ENCODE data around the gene C2CD2L.

The C2CD2L gene

DNA sequence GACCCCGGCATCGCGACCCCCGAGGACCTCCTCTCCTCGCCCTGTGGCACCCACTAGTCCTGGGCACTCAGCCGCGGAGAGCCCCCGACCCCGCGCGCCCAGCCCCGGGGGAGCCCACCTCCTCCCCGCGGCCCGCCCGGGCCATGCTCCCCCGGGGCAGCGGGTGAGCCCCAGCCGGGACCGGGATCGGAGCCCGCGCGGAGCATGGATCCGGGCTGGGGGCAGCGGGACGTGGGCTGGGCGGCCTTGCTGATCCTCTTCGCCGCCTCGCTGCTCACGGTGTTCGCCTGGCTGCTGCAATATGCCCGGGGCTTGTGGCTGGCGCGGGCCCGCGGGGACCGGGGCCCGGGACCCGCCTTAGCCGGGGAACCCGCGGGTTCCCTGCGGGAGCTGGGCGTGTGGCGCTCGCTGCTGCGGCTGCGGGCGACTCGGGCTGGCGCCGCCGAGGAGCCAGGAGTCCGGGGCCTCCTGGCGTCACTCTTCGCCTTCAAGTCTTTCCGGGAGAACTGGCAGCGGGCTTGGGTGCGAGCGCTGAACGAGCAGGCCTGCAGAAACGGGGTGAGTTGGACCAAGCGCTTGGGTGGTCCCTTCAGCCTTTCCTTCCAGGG is 498 bp downstream of the C2CD2L start:
- Mint-ChIP-seq H3K36me3 (ENCODE audit: low read depth) (peaks cover 9% of the 10 kb centered on the region), H3K4me3 (peak overlapping the region; percentile 83), H3K4me1 (peaks cover 64% of the 10 kb centered on the region), H3K9me3 (no peaks in the 10 kb centered on the region), H3K27ac (no peak overlapping the region), H3K27me3 (ENCODE audit: low read depth, poor library complexity) (peaks cover 19% of the 10 kb centered on the region)
- peak; percentile 47 for DNase-seq
- TF ChIP-seq, protein P1, sequence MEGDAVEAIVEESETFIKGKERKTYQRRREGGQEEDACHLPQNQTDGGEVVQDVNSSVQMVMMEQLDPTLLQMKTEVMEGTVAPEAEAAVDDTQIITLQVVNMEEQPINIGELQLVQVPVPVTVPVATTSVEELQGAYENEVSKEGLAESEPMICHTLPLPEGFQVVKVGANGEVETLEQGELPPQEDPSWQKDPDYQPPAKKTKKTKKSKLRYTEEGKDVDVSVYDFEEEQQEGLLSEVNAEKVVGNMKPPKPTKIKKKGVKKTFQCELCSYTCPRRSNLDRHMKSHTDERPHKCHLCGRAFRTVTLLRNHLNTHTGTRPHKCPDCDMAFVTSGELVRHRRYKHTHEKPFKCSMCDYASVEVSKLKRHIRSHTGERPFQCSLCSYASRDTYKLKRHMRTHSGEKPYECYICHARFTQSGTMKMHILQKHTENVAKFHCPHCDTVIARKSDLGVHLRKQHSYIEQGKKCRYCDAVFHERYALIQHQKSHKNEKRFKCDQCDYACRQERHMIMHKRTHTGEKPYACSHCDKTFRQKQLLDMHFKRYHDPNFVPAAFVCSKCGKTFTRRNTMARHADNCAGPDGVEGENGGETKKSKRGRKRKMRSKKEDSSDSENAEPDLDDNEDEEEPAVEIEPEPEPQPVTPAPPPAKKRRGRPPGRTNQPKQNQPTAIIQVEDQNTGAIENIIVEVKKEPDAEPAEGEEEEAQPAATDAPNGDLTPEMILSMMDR (IDR thresholded peaks at IDR 0.05) = no peak

DNA sequence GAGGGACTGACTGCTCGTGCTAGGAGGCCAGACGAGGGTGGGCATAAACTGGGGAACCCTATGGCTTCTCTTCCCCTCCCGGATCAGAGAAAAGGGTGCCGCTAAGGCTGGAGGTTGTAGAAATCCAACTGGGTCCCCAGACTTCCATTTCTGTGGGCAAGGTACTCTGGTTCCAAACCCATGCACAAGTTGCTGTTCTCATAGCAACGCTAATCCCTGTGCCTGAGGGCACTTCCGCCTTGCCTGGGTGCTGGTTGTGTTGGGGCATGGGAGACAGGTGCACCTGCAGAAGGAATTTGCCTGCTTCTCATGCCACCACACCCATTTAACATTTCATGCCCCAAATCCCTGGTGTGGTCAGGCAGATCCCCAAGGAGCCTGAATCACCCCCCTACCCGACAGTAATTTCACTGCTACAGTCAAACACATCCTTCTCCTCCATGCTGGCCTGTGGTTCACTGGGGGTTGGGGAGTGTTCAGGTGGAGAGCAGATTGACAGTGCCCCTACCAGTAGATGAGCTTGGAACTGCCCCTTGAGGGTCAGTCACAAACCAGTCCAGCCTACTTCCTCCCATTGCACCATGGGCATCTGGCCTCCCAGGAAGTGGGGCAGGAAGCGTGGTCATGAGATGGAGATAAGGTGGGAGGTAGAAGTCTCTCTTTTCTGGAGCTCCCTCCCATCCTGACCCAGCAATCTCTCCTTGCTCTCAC is 1.2 kb downstream of the C2CD2L start:
- TF ChIP-seq, protein P1 (IDR thresholded peaks at IDR 0.05) = no peak
- Mint-ChIP-seq H3K4me3 (peak overlapping the region; percentile 80), H3K27me3 (ENCODE audit: low read depth, poor library complexity) (peaks cover 19% of the 10 kb centered on the region), H3K9me3 (no peaks in the 10 kb centered on the region), H3K4me1 (peaks cover 57% of the 10 kb centered on the region), H3K27ac (no peak overlapping the region), H3K36me3 (ENCODE audit: low read depth) (peaks cover 9% of the 10 kb centered on the region)
- DNase-seq = no peak

DNA sequence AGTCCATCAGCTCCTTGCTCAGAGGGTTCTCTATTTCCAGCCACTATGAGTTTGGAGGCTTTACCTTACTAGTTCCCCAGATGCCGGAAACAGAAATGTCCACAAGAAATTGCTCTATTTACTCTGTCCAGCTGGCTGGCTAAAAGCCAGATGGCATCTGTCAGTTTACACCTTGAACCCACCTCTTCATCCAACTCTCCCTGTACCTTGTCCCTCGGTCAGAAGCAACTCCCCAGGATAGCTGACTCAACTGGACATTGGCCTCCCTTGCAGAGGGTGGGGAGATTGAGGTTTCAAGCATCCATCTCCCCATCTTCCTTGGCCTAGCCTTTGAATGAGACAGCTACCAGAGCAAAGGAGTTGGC is 1.7 kb downstream of the C2CD2L start:
- TF ChIP-seq, protein P1 (IDR thresholded peaks at IDR 0.05) = no peak
- Mint-ChIP-seq H3K4me1 (peaks cover 52% of the 10 kb centered on the region), H3K9me3 (no peaks in the 10 kb centered on the region), H3K36me3 (ENCODE audit: low read depth) (peaks cover 9% of the 10 kb centered on the region), H3K27me3 (ENCODE audit: low read depth, poor library complexity) (peaks cover 19% of the 10 kb centered on the region), H3K27ac (no peak overlapping the region), H3K4me3 (peak overlapping the region; percentile 80)
- DNase-seq = no peak

DNA sequence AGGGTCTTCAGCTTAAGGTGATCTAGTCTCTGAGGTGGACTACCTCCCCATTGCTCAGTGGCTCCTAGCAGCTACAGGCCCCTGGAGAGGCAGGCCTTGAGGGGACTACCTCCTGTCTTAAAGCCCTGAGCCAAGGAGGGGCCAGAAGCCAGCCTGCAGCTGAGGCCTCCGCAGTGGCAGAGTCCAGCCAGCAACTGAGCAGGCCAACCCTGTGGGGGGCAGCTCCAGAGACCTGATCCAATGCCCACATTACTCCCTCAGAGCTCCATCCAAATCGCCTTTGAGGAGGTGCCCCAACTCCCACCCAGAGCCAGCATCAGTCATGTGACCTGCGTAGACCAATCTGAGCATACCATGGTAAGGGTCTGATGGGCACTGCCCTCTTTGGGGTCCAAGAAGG is 2.7 kb downstream of the C2CD2L start:
- no peak for DNase-seq
- Mint-ChIP-seq H3K4me3 (peak overlapping the region; percentile 80), H3K9me3 (no peaks in the 10 kb centered on the region), H3K4me1 (peaks cover 42% of the 10 kb centered on the region), H3K36me3 (ENCODE audit: low read depth) (peaks cover 9% of the 10 kb centered on the region), H3K27me3 (ENCODE audit: low read depth, poor library complexity) (peaks cover 19% of the 10 kb centered on the region), H3K27ac (no peak overlapping the region)
- TF ChIP-seq, protein P1 (IDR thresholded peaks at IDR 0.05) = no peak

DNA sequence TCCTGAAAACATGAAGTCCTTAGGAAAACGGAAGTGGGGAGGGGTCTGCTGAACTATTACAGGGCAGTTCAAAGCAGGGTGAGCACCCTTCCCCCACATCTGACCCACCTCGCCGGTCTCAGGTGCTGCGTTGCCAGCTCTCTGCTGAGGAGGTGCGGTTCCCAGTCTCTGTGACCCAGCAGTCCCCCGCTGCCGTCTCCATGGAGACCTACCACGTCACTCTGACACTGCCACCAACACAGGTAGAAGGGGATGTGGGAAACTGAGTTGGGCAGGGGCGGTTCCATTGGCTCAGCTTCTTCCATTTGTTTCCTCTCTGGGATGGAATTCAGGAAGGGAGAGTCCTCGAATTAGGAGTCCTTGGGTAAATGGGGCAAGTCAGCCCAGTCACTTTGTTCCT is 3.3 kb downstream of the C2CD2L start:
- H3K4me3 Mint-ChIP-seq = no peak overlapping the region
- TF ChIP-seq, protein P1 (IDR thresholded peaks at IDR 0.05) = no peak
- no peaks in the 10 kb centered on the region for H3K9me3 Mint-ChIP-seq
- no peak for DNase-seq
- peaks cover 16% of the 10 kb centered on the region for H3K27me3 Mint-ChIP-seq (ENCODE audit: low read depth, poor library complexity)
- H3K4me1 Mint-ChIP-seq = peaks cover 40% of the 10 kb centered on the region
- H3K27ac Mint-ChIP-seq = no peak overlapping the region
- peaks cover 13% of the 10 kb centered on the region for H3K36me3 Mint-ChIP-seq (ENCODE audit: low read depth)
